Activated CD8-positive, alpha-beta memory T cell treated with anti-CD3 and anti-CD28 coated beads, Interleukin-2, amount 50 U/mL, for 48 hours (primary cell): ENCODE data around the gene S100A5.
"Not testable (repeated sequence)": the region's sequence is repeated elsewhere in the genome, so short reads cannot be mapped to it uniquely, and the experiment has no call there.

Experiments used
- DNase-seq: peaks from one replicate; pipeline ENCODE4 v3.0.0-alpha.2; 2020

Gene S100A5

DNA sequence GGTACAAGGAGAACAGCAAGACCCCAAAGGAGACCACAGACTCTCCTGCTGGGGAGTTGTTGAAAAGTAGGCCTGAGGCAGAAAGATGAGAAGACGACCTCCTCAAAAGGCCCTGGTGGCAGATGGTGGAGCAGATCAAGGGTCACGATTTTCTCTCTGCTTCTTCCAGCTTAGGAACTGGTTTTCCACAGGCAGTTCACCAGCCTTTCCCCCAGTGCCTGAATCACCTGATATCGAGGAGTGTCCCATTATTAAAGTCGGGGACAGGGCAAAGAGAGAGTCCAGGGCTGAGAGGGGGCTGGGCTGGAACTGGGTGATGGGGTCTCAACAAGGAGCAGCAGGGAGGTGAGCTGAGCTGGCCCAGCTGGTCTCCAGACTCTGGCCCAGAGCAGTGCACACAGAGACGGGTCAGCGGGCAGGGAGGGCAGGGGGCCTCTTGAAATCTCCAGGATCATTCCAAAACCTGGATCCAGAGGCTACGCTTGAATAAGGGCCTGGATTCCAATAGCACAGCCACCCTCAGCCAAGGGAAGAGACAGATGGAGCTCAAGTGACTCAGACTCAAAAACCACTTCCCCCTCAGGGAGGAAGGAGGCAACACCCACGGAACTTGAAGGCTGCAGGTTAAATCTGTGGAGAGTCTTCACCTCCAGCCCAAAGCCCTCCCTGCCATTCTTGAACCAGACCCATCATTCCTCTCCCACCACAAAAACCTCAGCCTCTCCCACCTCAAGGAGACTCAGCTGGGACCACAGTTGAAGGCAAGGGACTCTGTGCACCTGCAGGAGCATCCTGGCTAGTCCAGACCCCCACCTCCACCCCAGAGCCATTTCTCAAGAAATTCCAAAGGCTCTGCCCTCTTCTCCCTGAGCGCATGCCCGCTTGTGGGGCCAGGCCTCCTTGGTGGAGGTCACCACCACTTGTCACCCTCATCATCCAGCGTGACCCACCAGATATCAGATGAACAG, at the start of gene S100A5:
Gene S100A5, minus strand, starts transcription at position 541 of the 968 bp plus-strand sequence. CDS start 743 bp downstream, outside the sequence.
- DNase-seq = no peak

GRCh38 chr1:153588482-153588881, 47.7 kb upstream of the S100A5 start:
- DNase-seq = no peak

- DNase-seq = not testable (repeated sequence)
Measured at GRCh38 chr1:153588033-153588432, 47.3 kb upstream of the S100A5 start.

DNA sequence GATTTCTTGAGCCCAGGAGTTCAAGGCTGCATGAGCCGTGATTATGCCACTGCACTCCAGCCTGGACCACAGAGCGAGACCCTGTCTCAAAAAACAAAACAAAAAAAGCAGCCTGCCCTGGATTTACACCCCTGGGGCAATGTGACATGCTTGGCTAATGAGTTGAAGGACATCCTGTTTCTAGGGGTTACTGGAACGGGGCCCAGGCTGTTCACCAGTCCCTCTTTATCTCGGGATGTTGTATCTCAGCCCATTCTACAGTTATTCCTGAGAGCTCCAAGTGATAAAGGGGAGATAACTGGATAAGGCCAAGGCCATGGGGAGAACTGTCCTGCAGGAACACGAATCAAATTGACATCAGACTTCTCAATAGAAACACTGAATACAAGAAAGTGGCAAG, 46.6 kb upstream of the S100A5 start:
- no peak for DNase-seq

- DNase-seq = no peak
Measured at GRCh38 chr1:153586347-153586746, 45.6 kb upstream of the S100A5 start.

DNA sequence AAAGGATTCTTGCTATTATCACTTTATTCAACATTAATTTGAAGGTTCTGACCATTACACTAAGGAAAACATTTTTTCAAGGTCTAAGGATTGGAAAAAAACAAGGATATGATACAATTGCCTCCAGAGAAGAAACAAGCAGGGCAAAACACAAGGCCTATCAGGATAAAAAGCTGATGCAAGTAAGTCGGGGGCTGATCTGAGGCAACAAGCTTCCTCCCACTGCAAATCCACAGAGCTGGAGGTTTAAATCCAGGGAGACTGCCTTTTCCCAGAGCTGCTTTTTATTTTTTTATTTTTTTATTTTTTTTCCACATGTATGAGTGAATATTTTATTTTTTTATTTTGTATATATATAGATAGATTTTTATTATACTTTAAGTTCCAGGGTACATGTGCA, 44.3 kb upstream of the S100A5 start:
- no peak for DNase-seq

- no peak for DNase-seq
Measured at GRCh38 chr1:153583976-153584375, 43.2 kb upstream of the S100A5 start.

DNA sequence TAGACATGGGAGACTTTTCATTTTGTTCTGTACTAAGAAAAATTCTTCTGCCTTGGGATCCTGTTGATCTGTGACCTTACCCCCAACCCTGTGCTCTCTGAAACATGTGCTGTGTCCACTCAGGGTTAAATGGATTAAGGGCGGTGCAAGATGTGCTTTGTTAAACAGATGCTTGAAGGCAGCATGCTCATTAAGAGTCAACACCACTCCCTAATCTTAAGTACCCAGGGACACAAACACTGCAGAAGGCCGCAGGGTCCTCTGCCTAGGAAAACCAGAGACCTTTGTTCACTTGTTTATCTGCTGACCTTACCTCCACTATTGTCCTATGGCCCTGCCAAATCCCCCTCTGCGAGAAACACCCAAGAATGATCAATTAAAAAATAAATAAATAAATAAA, 42.8 kb upstream of the S100A5 start:
- DNase-seq = not testable (repeated sequence)

- DNase-seq = not testable (repeated sequence)
Measured at GRCh38 chr1:153582836-153583235, 42.1 kb upstream of the S100A5 start.

DNA sequence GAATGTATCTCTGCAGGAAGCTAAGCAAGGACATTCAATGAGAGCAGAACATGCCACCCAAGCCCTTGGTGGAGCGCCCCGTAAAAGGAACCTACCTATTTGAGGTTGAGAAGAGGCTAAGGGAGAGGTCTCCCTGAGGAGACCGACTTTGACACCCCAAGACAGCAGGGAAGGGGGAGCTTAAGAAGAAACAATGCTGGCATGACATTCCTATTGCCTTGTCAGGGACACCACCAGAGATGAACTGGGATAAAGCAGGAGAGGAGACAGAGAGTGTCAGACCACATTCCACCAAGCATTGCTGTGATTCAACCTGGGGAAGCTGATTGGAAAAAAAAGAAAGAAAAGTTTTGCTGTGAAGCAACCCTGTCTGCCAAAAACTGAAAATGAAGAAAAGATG, 38.2 kb upstream of the S100A5 start:
- DNase-seq = no peak

GRCh38 chr1:153578490-153578889, 37.8 kb upstream of the S100A5 start:
- no peak for DNase-seq

- no peak for DNase-seq
Measured at GRCh38 chr1:153577624-153578051, 36.9 kb upstream of the S100A5 start.

- no peak for DNase-seq
Measured at GRCh38 chr1:153577138-153577537, 36.4 kb upstream of the S100A5 start.

DNA sequence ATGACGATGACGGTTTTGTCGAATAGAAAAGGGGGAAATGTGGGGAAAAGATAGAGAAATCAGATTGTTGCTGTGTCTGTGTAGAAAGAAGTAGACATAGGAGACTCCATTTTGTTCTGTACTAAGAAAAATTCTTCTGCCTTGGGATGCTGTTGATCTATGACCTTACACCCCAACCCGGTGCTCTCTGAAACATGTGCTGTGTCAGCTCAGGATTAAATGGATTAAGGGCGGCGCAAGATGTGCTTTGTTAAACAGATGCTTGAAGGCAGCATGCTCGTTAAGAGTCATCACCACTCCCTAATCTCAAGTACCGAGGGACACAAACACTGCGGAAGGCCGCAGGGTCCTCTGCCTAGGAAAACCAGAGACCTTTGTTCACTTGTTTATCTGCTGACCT, 34.8 kb upstream of the S100A5 start:
- DNase-seq = not testable (repeated sequence)

- not testable (repeated sequence) for DNase-seq
Measured at GRCh38 chr1:153575081-153575491, 34.4 kb upstream of the S100A5 start.

DNA sequence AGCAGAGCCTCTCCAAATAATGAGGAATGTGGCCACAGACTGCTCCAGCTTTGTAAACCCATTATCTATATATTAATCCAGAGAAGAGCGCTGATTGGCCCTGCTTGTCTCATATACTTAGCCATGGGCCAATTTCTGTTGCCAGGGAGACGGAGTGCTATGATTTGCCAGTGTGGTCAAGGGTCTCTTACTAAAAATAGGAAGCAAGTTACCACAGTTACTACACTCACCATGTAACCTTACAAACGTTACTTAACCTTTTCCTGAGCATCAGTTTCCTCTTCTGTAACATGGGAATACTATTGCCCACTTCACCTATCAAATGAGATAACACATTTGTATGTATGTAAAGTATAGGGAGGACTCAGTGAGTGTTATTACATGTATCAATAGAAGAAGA, 32.6 kb upstream of the S100A5 start:
- DNase-seq = no peak

- peak; percentile 77 for DNase-seq
Measured at GRCh38 chr1:153572569-153573015, 31.9 kb upstream of the S100A5 start.

DNA sequence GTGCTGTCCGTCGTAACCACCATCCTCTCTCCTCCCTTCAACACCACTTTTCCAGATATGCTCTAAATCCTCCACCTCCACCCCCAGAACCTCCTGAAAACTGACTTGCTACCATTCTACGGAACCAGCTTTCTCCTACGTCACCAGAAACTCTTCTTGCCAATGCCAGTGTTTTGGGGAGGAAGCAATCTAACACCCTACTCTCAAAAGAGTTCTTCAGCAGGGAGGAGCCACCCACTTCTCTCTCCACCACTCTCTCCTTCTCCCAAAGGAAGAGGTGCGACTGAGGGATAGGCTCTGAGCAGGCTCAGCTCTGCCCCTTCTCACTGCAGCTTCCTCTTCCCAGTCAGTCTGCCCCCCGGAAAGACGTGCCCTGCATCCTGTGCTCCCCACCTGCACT, 31.0 kb upstream of the S100A5 start:
- DNase-seq = no peak

DNA sequence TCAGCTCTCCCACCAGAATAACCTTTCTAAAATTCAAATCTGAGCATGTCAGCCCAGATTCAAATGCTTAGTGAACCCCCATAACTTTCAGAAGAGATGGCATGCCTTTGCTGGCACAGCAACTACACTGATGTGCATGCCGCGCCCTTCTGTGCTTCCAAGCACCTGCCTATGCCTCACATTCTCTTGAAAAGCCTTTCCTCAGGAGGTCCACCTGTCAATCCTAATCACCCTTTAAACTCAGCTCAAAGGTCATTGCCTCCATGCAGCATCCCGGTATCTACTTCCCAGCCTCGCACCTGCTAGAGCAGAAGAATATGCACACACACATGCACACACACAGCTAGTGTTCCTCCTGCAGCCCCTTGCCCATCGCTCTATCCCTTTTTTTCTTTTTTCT, 30.1 kb upstream of the S100A5 start:
- DNase-seq = no peak

DNA sequence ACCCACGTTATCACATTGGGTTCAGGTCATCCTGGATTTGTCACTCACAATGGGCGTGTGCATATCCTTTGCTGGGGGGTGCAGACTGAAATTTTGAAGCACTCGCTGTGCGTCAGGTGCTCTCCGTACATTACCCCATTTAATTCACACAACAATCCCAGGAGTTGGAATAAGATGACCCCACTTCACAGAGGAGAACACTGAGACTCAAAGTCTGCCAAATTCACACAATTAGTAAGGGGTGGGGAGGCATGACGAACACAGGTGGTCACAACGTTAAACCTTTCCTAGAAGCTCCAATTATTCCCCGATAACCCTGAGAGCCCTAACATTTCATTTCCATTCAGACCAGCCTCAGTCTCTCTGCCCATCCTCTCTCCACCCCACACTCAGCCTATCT, 28.7 kb upstream of the S100A5 start:
- no peak for DNase-seq

DNA sequence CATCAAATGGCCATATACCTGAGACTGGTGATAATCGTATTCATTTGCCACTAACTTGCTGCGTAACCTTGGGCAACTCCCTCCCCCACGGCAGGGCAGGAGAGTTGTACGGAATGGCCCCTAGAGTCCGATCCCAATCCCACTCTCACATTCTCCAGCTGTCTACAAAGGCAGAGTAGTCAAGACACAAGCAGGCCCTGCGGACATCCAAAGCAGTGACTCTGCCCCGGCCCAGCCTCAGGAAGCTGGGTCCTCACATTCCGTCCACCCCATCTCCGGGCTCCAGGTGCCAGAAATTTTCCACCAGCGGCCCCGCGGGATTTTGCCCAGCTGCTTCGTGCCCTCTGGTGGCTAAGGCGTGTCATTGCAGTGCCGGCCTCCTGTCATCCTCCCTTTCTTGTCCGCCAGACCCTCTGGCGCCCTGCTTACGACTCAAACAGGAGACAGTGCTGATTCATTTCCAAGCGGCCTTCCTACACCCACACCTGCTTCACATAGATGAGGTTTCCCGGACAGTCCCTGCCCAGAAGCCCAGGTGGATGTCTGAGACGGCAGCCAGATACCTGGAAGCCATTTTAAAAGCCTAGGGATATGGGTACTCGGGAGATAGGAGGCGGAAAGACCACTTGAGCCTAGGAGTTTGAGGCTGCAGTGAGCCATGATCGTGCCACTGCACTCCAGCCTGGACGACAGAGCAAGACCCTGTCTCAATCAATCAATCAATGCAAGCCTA, 27.8 kb upstream of the S100A5 start:
- DNase-seq = peak; percentile 95

DNA sequence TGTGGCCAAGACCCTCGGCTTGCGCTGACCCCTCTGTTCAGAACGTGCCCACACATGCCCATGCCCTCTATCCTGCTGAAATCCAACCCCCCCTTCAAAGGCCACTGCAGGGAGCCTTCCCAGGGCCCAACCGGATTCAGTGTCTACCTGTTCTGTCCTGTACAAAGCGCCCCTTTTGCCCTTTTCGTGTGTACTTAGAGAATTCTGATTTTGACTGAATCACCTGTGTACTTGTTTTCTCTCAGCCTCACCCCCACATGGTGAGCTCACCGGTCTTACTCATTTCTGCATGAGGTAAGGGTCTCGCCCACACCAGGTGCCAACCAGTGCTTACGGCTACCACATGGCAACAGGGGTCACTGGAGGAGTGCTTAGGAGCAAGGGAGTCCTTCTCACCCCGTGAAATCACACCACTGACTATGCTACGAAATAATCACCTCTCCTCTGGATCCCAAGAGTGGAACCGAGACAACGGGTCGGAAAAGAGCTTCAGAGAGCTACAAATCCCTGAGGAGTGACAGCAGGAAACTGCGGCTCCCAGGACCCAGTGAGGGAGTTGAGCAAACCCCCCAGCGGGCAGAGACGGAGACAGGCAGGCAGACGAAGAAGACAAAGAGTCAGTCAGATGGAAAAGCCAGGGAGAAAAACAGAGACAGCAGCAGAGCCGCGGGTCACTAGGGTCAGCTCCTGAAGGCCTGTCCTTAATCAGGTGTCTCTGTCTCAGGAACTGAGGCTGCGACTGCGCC, 27.1 kb upstream of the S100A5 start:
- DNase-seq = peak; percentile 75
